NCI-H2081 (cell line): ENCODE results near the gene AHNAK2.

Source experiments
- DNase-seq, 2 experiments: peaks; one replicate each; lab custom pipeline; 2025; lab: John Stamatoyannopoulos, UW

The AHNAK2 gene

GRCh38 chr14:104973385-104974145 is 4.6 kb downstream of the AHNAK2 start:
- no peak for DNase-seq

DNA sequence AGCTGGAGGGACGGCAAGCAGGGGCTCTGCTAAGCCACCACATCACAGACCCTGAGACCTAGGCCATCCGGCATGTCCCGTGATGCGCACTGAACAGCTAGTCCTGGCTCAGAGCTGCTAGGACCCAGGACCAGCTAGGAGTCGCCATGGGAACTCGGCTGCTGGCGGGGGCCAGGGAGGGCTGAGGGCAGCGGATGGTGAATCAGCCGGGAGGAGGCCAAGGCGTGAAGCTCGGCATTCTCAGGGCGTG is 5.1 kb downstream of the AHNAK2 start:
- DNase-seq = no peak

DNA sequence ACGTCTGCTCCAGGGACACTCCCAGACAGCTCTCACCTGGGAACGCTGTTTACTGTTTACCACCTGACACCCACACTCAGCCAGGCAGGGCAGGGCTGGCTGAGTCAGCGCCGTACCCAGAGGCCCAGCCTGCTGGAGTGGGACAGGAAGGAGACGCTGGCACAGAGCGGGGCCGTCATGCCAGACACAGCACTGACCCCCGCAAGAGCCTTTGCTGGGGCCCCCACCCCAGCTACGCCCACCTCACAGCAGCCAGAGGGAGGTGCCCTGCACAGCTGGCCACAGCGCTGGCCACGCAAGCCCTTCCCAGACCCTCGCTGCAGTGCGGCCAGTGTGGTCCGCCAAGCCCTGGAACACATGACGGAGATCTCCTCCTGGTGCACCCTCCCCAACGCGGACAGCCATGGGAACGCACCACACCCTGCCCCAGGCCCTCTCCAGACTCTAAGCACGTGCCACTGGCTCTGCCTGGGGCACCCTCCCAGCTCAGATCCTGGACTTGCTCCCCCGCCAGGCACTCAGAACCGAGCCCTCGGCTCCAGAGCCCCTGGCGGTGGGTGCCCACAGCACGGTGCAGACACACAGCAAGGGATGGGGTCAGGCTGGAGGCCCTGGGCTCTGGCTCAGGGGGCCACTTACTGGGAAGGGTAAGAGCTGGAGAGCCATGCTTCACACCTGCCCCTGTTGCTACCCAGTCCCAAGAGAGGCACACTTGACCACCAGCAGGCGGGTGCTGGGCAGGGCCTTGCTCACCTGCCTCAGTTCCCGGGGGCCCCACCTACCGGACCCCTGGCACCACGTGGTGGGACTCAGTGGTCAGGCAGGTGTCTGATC is 5.7 kb downstream of the AHNAK2 start:
- DNase-seq = no peak

DNA sequence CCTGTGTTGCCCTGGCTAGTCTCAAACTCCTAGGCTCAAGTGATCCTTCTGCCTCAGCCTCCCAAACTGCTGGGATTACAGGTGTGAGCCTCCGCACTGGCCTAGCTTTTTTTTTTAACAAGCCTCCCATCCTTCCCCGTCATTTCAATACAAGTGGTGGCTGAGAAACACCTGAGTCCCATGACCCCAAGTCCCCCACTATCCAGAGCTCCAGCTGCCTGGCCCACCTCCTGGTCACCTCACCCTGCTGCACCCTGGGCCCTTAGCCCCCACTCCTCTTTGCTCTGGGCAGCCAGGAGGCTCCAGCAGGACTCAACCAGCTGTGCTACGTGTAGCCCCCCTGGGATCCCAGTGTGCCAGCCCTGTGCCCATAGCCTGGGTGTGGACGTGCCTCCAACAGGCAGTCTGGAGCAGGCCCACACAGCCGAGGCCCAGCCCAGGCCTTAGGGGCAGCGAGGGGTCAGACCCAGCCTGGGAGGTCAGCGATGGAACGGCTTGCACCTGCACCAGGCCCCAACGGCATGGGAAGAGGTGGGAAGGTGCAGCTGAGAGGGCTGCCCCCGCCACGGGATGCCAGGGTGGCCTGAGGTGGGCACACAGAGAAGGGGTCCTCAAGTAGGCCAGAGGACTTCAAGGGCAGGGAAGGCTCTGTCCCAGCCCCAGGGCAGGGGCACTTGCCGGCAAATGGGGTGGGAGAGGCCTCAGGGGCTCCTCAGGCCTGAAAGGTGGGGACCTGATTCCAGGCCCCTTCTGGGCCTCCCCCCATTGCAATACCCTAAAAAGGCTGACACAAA is 6.5 kb downstream of the AHNAK2 start:
- DNase-seq = no peak

DNA sequence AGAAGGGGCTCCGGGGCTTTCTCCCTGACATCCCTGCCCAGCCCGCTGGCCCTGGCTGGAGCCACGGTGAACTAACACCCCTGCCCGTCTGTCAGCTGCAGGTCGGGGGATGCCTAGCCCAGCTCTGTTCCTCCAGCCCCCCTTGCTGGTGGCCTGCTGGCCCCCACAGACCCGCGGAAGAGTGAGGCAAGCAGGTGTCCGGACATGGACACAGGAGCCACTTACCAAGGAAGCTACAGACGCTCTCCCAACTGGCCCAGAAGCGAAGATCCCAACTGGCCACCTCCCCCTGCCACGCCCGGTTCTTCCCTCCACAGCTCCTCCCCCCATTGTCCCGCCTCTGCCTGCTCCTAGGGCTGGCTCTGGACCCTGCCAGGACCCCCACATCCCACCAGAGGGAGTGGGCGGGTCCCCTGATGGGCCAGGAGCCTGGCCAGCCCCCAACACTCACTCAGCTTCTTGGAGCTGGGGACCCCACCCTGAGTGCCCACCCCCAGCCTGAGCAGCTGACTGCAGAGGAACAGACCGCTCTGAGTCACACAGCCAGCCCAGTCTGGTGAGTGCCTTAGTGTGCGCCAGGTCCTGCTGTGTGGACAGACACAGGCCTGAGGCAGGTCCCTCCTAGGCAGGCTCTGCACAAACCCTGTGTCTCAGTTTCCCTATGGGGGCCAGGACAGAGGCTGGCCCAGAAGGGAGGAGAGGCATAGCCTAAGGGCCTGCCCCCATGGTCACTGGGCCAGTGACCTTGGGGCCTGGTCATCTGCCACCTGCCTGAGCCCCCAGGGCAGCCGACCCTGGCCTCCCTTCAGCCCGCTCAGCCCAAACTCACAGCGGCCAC is 7.7 kb downstream of the AHNAK2 start:
- no peak for DNase-seq

- no peak for DNase-seq
Observed at GRCh38 chr14:104969741-104970230, 8.4 kb downstream of the AHNAK2 start.

DNA sequence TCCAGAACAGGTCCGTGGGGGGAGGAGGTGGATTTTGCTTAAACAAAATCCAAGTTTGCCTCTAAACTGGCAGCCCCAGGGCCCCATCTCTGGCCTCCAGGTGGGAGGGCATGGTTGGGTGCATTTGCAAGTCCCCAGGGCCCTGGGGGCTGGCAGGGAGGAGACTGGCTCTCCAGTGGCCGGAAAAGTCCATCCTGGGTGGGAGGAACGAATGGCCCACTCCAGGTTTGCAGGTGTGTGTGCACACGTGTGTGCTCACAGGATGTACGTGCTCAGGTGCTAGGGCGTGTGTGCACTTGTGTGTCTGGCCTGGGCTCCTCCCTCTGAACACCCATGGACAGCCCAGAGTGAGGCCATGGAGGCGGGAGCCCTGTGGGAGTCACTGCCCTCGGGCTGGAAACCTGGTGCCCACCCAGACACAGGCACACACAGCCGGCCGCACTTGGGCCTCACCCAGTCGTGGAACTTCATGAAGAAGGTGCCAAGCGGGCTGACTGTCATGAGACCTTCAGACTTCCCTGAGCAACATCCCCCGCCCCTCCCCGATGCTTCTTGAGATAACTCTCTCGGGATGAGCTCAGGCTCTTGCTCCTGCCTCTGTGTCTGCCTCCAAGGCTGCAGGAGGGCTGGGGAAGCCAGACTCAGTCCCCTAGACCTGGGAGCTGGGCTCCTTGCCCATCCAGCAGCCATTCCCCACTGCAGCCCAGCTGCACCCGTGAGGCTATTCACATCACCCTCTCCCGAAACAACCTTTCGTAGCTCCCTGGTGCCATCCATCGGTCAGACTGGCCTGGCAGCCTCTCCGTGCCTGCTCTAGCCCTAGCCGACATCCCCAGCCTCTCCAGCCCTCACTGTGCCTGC is 9.4 kb downstream of the AHNAK2 start:
- no peak for DNase-seq

DNA sequence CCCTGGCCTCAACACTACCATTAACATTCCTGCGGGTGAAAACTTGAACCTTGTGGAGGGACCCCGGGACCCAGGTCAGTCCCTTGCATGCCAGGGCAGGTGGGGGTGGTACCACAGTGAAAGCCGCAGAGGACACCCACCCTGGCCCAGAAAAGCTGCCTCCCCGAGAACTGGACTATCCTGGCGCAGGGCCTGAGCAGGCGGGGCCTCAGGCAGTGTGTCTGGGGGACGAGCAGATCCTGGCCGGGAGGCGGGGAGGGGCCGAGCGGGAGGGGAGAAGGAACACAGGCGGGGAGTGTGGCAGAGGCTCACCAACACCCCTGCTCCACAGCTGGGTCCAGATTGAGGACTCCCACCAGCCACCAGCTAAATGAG is 10.0 kb downstream of the AHNAK2 start:
- no peak for DNase-seq

DNA sequence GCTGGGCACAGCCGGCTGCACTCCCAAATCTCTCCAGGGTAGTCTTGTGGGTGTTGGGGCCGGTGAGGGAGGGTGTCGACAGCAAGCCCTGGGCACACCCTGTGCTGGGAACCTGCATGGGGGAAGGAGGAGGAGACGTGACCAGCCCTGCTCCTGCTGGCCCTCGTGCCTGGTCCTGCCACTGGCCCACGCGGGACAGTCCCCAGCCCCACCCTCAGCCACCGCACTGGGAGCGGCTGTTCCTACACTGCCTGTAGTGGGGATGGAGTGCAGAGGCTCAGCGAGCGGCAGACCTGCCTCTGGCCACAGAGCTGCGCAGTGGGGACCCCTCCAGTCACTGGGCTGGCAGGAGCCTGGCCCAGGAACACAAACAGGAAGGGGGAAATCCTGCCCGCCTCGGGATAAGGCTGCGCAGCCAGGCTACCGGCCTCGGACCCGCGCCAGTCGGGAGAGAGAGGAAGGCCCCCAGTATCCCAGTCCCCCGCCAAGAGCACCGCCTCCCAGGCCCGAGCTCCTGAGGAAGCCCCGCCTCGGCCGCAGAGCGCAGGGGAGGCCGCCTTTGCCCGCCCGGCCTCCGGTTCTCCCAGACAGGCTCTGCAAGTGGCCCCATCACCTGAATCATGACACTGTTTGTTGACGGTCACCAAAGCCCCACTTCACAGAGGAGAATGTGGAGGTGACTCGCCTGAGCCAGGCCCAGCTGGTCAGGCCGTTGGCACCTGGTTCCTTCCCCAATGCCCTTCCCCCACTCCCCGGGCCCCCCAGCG is 10.6 kb downstream of the AHNAK2 start:
- no peak for DNase-seq

DNA sequence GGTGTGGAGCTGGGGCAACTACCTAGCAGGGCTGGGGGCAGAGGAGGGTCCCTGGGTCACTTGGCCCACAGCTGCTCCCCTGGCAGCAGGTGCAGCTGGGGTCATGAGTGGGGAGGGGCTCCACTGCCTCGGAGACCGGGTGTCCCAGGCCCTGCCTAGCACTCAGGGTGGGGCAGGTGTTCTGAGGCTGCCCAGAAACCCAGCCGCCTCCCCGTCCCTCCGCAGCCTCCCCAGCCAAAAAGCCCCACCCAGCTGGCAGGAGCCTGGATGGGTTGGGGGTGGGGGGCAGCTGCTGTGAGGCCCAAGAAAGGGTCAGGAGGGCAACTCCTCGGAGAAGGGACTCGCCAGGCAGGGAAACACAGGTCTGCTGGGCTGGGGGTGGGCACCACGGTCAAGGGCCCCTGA is 11.2 kb downstream of the AHNAK2 start:
- no peak for DNase-seq

GRCh38 chr14:104966261-104966865 is 11.8 kb downstream of the AHNAK2 start:
- DNase-seq = no peak

DNA sequence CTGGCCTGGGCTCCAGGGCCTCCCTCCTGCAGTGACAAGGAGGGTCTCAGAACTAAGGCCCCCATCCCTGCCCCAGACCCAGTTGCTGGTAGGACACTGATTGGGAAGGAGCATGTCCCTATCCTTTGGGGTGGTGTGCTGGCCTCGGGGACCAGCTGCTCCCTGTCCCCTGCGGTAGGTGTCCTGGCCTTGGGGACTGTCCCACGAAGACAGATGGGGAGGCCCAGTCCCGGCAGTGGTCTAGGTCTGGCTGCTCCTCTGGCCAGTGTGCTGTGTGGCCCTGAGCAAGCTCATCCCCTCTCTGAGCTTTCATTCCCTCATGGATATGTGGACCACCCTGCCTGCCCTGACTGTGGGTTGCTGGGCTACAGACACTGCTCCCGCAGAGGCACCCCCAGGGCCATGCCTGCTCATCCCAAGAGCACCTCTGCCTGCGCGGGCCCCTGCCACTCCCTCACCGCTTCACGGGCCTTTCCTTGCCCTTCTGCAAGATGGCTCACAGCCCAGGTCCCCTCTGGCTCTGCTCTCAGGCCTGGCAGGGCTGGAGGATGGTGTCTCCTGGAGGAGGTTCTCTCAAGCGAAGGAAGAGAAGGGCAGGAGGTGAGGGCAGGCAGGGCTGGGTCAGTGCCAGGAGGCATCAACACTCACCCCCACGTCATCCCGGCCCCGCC is 12.5 kb downstream of the AHNAK2 start:
- DNase-seq = no peak

DNA sequence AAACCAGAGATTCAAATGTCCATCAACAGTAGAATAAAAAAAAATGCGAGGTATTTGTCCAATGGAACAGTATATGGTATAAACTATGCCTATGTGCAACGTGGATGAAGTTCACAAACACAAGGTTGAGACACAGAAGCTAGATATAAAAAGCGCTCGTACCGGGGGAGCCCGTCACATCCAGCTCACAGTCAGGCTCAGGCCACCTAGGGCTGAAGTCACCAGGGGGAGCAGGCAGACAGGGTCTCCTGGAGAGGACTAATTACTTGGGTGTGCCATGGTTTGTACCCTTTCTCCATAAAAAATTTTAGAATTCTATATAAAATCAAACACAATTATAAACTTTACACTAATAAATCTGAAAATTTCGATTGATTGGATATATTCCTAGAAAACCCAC is 13.6 kb downstream of the AHNAK2 start:
- no peak for DNase-seq

DNA sequence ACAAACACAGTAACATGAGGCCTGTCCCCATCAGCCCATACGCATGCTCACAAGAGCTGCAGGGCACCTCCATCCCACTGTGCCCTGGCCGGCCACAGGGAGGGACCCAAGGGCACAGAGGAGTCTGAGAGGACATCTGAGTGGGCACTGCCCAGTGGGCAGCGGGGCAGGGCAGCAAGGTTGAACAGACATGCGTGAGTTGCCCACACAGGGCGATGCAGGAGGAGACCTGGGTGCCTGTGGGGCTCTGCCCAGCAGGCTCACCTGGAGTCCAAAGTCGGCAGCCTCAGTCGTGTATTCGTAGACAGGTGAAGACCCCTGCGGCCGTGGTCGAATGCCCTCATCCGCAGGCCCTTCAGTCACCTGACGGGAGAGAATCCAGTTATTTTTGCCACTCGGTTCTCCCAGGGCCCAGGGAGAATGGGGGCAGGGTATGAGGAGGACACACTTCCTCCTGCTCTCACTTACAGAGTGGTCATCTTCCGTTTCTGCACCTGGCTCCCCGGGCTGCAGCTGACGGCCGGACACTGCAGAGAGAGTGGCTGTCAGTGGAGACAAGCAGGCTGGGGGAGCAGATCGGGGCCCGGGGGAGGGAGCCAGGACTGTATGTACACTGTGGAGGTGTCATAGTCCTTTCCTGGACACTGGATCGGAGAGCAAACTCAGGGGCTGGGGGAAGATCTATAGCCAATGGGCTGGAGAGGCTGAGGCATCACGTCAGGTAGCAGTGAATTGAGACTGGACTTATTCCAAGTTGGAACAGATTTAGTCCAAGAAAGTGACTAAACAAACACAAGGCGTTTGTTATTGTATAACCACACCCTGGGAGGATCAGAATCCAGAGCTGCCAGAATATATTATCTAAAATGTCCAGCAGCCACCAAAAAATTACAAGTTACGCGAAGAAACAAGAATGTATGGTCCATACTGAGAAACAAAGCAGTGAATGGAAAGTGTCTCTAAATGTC is 20.7 kb downstream of the AHNAK2 start:
- DNase-seq = no peak

GRCh38 chr14:104956290-104956890 is 21.8 kb downstream of the AHNAK2 start:
- no peak for DNase-seq

GRCh38 chr14:104955396-104955770 is 22.8 kb downstream of the AHNAK2 start:
- no peak for DNase-seq

- no peak for DNase-seq
Observed at GRCh38 chr14:104954746-104955395, 23.3 kb downstream of the AHNAK2 start.
